Fibroblast of skin of right biceps (primary cell): ENCODE results near the gene OBSCN.

Experiments
- DNase-seq: peaks from one replicate; pipeline ENCODE4 v3.0.0-alpha.2; 2013

The OBSCN gene, protein sequence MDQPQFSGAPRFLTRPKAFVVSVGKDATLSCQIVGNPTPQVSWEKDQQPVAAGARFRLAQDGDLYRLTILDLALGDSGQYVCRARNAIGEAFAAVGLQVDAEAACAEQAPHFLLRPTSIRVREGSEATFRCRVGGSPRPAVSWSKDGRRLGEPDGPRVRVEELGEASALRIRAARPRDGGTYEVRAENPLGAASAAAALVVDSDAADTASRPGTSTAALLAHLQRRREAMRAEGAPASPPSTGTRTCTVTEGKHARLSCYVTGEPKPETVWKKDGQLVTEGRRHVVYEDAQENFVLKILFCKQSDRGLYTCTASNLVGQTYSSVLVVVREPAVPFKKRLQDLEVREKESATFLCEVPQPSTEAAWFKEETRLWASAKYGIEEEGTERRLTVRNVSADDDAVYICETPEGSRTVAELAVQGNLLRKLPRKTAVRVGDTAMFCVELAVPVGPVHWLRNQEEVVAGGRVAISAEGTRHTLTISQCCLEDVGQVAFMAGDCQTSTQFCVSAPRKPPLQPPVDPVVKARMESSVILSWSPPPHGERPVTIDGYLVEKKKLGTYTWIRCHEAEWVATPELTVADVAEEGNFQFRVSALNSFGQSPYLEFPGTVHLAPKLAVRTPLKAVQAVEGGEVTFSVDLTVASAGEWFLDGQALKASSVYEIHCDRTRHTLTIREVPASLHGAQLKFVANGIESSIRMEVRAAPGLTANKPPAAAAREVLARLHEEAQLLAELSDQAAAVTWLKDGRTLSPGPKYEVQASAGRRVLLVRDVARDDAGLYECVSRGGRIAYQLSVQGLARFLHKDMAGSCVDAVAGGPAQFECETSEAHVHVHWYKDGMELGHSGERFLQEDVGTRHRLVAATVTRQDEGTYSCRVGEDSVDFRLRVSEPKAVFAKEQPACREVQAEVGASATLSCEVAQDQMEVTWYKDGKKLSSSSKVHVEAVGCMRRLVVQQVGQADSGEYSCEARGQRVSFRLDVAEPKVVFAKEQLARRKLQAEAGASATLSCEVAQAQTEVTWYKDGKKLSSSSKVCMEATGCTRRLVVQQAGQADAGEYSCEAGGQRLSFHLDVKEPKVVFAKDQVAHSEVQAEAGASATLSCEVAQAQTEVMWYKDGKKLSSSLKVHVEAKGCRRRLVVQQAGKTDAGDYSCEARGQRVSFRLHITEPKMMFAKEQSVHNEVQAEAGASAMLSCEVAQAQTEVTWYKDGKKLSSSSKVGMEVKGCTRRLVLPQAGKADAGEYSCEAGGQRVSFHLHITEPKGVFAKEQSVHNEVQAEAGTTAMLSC (N-terminal part only)

GRCh38 chr1:228207851-228208821 lies at the start of gene OBSCN:
Gene OBSCN, plus strand, starts transcription at chr1:228208044. Its CDS starts 3,740 bp downstream, at chr1:228211784.
- no peak for DNase-seq

DNA sequence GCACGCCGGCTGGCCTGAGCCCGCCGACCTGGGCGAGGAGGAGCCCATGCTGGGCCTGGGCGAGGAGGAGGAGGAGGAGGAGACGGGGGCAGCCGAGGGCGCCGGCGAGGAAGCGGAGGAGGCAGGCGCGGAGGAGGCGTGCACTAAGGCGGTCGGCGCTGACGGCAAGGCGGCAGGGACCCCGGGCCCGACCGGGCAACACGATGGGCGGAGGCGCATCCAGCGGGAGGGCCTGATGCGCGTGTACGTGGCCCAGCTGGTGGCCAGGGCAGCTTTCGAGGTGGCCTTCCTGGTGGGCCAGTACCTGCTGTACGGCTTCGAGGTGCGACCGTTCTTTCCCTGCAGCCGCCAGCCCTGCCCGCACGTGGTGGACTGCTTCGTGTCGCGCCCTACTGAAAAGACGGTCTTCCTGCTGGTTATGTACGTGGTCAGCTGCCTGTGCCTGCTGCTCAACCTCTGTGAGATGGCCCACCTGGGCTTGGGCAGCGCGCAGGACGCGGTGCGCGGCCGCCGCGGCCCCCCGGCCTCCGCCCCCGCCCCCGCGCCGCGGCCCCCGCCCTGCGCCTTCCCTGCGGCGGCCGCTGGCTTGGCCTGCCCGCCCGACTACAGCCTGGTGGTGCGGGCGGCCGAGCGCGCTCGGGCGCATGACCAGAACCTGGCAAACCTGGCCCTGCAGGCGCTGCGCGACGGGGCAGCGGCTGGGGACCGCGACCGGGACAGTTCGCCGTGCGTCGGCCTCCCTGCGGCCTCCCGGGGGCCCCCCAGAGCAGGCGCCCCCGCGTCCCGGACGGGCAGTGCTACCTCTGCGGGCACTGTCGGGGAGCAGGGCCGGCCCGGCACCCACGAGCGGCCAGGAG lies 49.5 kb upstream of the OBSCN start:
- DNase-seq, result no peak

GRCh38 chr1:228159008-228159665 lies 48.7 kb upstream of the OBSCN start:
- no peak for DNase-seq

- DNase-seq, result no peak
Observed at GRCh38 chr1:228160201-228160761, 47.6 kb upstream of the OBSCN start.

DNA sequence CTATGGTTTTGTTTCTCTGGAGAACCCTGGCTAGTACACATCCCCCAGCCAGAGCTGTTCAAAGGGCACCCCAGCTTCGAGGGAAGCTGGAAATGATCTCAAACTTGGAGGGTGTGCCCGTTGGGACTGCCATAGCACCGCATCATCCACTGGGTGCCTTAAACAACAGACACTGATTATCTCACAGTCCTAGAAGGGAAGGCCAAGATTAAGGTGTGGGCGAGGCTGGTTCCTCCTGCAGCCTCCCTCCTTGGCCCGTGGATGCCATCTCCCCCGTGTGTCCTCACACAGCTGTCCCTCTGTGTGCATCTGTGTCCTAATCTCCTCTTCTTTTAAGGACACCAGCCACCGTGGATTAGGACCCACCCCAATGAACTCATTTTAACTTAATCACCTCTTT lies 46.5 kb upstream of the OBSCN start:
- DNase-seq, result no peak

- DNase-seq, result no peak
Observed at GRCh38 chr1:228161866-228162265, 46.0 kb upstream of the OBSCN start.

DNA sequence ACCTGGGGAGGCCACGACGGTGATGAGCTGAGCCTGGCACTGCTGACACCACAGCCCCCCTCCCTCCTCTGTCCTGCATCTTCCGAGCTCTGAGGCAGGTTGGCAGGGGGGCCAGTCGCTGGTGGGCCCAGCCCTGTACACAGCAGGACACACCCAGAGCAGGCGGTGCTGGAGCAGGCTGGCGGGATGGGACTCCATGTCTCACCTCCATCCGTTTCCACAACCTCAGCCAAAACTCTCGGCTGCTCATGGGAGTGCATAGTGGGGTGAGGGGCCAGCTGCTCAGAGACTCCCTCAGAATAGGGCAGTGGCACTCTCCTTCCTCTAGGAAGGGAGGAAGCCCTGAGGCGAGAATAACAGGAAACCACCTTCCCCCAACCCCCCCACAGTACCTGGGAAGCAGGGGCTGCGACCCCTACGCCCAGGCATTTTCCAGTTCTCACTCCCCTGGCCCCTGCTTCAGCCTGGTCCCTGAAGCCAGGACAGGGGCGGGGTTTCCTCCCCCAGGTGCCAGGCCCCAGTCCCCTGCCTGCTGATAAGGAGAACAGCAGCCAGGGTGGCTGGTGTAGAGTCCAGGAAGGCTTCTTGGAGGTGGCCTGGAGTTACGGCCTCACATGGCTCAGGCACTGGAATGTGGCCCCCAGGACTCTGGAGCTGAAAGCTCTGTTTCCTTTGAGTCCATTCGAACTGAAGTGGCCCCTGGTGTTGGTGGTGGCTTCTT lies 45.4 kb upstream of the OBSCN start:
- peak; percentile 44 for DNase-seq

- peak; percentile 37 for DNase-seq
Observed at GRCh38 chr1:228163007-228163753, 44.7 kb upstream of the OBSCN start.

DNA sequence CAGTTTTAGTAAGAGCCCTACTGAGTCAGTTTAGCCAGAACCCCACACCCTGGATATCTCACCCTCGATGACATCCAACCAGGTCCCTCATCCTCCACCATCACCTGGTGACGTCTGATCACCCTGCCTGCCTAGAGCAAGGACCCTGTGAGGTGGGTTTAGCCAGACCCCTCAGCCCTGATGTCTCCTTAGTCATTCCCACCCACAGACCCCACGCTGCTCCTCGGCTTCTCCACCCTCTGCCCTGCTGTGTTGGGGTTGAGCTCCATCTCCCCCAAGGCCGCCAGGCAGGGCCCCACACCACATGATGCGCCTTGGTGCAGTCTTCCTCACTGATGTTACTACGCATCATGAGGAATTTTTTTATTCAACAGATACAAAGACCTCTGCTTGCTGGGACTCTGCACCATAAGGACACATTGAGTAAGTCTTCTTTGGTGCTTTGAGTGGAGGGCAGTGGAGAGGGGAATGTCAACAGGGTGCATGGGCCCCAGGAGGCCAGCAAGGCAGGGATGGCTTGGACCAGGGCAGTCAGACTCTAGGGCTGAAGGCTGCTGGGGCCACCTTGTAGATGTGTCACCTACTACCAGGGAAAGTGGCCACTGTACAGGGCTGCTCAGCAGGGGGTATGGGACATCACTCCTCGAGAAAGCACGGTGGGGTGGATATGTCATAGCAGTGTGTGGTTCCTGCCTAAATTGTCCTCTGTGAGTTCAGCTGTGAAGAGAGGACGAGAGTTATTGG lies 43.9 kb upstream of the OBSCN start:
- no peak for DNase-seq

DNA sequence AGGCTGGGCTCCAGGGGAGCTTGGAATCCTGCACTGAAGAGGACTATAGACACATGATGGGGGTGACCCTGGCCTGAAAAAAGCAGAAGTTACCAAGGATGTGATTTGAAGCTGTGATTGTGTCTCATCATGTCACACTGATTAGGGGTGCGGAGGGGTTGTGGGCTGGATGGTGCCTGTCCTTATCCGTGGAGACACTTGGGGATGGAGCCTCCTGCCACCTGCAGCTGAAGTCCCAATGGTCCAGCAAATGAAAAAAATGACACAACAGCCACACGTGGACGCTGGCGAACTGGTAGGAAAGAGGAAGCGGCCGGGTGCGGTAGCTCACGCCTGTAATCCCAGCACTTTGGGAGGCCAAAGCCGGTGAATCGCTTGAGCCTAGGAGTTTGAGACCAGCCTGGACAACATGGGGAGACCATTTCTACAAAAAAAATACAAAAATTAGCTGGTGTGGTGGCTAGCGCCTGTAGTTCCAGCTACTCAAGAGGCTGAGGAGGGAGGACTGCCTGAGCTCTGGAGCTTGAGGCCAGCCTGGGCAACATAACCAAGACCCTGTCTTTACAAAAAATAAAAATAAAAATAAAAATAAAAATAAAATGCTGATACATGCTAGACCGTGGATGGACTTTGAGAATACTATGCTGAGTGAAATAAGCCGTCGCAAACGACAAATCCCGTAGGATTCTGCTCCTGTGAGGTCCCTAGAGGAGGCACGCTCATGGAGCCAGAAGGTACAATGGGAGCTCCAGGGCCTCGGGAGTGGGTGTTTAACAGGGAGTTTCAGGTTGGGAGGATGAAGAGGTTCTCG lies 43.1 kb upstream of the OBSCN start:
- no peak for DNase-seq

- DNase-seq, result peak; percentile 99
Observed at GRCh38 chr1:228165372-228166169, 42.3 kb upstream of the OBSCN start, which contains the start of gene IBA57. Gene IBA57, plus strand, starts transcription at chr1:228165804. Its CDS starts 13 bp downstream, at chr1:228165817.

DNA sequence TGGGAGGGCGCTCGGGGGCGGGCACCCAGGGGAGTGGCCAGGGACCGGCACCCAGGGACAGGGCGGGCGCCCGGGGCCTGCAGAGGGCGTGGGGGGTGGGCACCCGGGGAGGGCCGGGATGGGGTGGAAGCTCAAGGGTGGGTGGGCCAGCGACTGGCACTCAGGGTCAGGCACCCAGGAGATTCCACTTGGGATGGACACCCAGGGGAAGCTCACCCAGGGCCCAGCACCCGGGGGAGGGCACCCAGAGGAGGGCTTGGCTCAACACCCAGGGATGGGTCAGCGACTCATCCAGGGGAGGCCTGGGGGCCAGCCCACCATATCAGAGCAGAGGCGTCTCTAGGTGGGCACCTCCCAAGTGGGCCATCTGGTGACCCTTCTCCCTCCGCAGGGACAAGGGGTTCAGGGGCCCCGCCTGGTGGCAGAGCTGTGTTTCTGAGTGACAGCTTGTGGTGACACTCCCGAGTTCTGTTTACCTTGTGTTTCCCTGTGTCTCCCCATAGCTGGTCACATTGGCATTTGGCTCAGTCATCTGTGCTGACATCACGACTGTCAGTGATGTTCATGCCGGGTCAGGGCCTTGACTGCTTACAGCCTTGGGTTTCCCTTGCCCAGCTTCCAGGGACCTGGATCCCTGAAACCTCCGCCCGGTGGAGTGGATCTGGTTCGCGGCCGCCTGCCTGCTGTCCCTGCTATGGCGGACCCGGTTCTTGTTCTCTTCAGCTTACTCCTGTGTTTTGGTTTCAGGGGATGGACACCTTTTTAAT lies 41.5 kb upstream of the OBSCN start:
- DNase-seq, result peak; percentile 61

- no peak for DNase-seq
Observed at GRCh38 chr1:228168563-228169270, 39.1 kb upstream of the OBSCN start.

DNA sequence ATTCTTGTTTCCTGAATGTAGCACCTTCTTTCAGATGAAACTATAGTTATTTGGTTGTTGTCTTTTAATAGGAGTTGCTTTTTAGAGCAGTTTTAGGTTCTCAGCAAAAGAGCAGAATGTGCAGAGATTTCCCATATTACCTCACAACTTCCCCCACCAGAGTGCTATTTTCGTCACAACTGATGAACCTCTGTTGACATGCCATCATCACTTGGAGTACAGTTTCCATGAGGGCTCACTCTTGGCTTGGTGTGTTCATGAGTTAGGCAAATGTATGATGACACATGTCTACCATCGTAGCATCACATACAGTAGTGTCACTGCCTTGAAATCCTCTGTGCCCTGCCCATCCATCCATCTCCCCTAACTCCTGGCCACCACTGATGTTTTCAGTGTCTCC lies 38.5 kb upstream of the OBSCN start:
- no peak for DNase-seq
